ENCODE data around the gene PTH1R.

Gene PTH1R

GRCh38 chr3:46864061-46864881, 13.2 kb upstream of the PTH1R start:
- DNase-seq (ENCODE audit: low spot score), result no peak

- no peak for DNase-seq (ENCODE audit: low spot score)
These were observed 12.5 kb upstream of the PTH1R start for GRCh38 chr3:46865031-46865507.

DNA sequence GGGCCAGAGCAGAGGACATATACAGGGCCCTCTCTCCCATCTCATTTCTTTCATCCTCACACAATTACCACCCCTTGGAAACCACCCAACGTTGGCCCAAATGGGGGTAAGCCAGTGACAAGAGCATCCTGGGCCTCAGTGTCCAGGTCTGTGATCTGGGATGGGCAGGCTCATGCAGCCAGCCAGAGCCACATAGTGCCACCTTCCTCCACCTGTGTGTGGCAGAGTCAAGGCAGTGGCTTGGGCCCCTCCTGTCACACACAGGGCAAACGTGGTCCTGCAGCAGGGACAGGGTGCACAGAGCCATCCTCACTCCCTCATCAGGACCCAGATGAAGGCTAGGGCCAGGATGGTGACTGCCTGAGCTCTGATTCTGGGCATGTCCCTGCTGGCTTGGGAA, 12.0 kb upstream of the PTH1R start:
- no peak for DNase-seq (ENCODE audit: low spot score)

DNA sequence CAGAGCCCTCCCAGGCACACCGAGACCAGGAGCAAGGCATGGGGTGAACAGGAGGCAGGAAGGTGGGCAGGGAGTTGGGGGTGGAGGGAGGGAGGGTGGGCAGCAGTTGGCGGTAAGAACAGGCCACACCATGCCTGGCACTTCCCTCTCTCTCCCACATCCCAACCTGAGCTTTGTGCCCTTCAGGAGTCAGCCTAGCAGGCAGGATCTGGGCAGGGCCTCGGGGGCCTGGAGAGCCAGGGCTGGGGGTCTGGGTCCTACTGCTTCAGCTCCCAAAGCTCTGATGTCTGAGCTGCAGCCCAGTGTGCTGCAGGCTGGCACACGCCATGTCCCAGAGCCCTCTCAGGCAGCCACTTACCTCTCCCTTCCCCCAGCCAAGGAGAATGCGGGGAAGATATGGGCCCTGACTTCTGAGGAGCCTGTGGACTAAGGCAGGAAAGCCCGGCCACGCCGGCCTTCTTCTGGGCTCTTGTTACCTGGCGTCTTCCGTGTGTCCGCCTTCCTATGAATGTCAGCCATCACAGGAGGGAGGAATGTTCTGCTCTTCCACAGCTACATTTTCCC, 11.4 kb upstream of the PTH1R start:
- DNase-seq (ENCODE audit: low spot score), result no peak

- peak; percentile 52 for DNase-seq (ENCODE audit: low spot score)
These were observed 10.6 kb upstream of the PTH1R start for GRCh38 chr3:46866720-46867549.

- DNase-seq (ENCODE audit: low spot score), result peak; percentile 42
These were observed 10.0 kb upstream of the PTH1R start for GRCh38 chr3:46867550-46867898.

DNA sequence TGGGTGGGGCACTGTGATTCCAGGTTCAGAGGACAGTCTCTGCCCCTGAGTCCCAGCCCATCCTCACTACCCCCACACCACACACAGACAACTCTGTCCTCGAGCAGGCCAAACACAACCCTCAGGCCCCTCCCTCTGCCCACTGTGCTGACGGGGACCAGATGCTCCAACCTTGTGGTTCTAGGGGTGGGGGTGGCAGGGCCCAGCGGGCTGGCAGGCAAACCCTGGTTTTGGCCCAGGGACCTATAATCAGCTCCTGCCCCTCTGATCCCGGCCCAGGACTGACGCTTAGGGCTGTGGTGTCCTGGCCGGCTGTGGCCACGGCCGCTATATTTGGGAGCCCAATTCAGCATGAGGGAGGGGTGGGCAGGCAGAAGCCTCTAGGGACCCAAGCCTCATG, 9.2 kb upstream of the PTH1R start:
- no peak for DNase-seq (ENCODE audit: low spot score)

- DNase-seq (ENCODE audit: low spot score), result no peak
These were observed 8.6 kb upstream of the PTH1R start for GRCh38 chr3:46868948-46869347.

- no peak for DNase-seq (ENCODE audit: low spot score)
These were observed 8.1 kb upstream of the PTH1R start for GRCh38 chr3:46869440-46869839.

GRCh38 chr3:46870651-46871050, 6.9 kb upstream of the PTH1R start:
- no peak for DNase-seq (ENCODE audit: low spot score)

DNA sequence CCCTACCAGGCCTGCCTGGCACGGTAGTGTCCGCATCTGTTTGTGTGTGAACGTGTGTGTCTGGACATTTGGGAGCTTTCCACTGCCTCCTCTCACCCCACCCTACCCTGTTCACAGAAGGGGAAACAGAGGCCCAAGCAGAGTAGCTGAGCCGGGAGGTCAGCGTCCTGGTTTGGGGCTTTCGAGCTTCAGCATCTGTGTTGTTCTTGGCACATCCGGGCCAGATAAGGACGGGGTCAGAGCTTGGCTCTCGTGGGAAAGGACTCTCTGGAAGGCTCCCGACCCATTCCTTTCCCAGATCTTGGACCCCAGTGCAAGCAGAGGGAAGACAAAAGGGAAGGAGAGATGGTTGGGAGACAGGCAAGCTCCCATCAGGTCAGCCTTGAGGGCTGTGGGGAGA, 6.3 kb upstream of the PTH1R start:
- no peak for DNase-seq (ENCODE audit: low spot score)

GRCh38 chr3:46873521-46873920, 4.0 kb upstream of the PTH1R start:
- DNase-seq (ENCODE audit: low spot score), result no peak

DNA sequence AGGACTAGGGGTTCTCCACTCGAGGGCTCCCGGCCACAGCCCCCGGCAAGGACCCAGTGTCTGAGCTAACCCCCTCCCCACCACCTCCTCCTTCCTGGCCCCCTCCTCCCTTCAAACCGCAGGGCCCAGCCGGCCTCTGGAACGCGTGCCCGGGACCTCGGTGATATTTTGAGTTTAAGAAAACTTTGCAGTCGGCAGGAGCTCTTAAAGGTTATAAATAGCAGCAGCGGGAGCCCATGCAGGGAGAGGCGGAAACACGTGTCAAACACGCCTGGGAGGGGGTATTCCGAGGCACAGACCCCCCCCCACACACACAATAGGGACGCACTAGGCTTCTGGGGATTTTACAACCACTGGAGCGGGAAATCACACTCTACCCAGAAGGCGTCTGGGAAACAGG, 3.1 kb upstream of the PTH1R start:
- DNase-seq (ENCODE audit: low spot score), result no peak

- no peak for DNase-seq (ENCODE audit: low spot score)
These were observed 2.0 kb upstream of the PTH1R start for GRCh38 chr3:46875560-46875959.

GRCh38 chr3:46876313-46877300, 914 bp upstream of the PTH1R start:
- no peak for DNase-seq (ENCODE audit: low spot score)

GRCh38 chr3:46878781-46879436, 1.4 kb downstream of the PTH1R start:
- DNase-seq (ENCODE audit: low spot score), result no peak

GRCh38 chr3:46880884-46881595, 3.5 kb downstream of the PTH1R start:
- DNase-seq (ENCODE audit: low spot score), result no peak

DNA sequence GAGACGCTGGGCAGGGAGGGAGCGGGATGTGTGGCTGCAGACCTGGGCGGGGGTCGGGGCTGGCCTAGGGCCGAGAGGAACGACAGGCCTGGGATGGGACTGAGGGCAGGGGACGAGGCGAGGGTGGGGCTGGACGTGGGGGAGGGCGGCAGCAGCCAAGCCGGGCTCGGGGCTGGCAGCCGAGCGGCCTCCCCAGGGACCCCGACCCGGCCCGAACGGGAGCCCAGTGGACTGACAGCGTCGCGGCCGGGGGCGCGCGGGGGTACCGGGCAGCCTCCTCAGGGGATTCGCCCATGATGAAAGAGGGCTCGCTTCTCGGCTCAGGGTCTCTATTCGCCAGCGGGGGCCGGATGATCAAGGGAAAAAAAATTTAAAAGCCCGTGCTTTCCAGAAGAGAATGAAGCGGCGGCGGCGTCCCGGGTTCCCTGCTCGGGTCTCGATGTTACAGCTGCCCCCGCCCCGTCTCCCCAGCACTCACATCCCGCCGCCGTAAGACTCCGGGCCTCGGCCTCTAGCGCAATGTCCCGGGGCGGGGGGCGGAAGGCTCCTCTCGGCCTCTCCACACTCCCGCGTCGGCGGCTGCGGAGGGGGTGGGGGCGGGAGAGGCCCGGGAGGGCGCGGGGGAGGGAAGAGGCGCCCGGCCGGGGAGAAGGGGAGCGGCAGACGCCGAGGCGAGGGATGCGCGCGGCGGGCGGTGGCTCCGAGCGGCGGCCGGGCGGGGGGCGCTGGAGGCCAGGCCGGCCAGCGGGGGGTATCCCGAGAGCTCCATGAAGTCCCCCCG, 4.3 kb downstream of the PTH1R start:
- DNase-seq (ENCODE audit: low spot score), result no peak

- DNase-seq (ENCODE audit: low spot score), result no peak
These were observed 5.0 kb downstream of the PTH1R start for GRCh38 chr3:46882377-46883053.

All from putamen (tissue), 1 donor.